Stimulated activated naive CD8-positive, alpha-beta T cell treated with anti-CD3 and anti-CD28 coated beads, Interleukin-15, Interleukin-2, amounts not matched to agents 100 U/mL and 50 U/mL, for 24 hours (primary cell): ENCODE results near the gene CTNNA2.

ENCODE experiments used
- ATAC-seq: fragments of 150-1000 bp; cut with Tn5 transposase; one replicate; pipeline ENCODE4 v1.10.0; 2021
- DNase-seq: peaks from one replicate; pipeline ENCODE4 v3.0.0; 2021

CTNNA2 gene

GRCh38 chr2:80222644-80223043 is 709.8 kb downstream of the CTNNA2 start:
- ATAC-seq, result no peak
- DNase-seq, result no peak

GRCh38 chr2:80231421-80231820 is 718.6 kb downstream of the CTNNA2 start:
- no peak for DNase-seq
- no peak for ATAC-seq

GRCh38 chr2:80233333-80233732 is 720.5 kb downstream of the CTNNA2 start:
- no peak for ATAC-seq
- no peak for DNase-seq

GRCh38 chr2:80238692-80239469 is 726.0 kb downstream of the CTNNA2 start:
- ATAC-seq (no peak), DNase-seq (peak; percentile 23)

GRCh38 chr2:80242355-80242910 is 729.6 kb downstream of the CTNNA2 start:
- no peak for DNase-seq
- no peak for ATAC-seq

- ATAC-seq, result no peak
Measured at GRCh38 chr2:80244905-80245584, 732.2 kb downstream of the CTNNA2 start.

GRCh38 chr2:80246534-80246933 is 733.7 kb downstream of the CTNNA2 start:
- no peak for DNase-seq
- no peak for ATAC-seq

More at GRCh38 chr2:80244905-80245584, 732.2 kb downstream of the CTNNA2 start:
- DNase-seq, result no peak

- DNase-seq, result no peak
- ATAC-seq, result no peak
Measured at GRCh38 chr2:80247339-80247738, 734.5 kb downstream of the CTNNA2 start.

- no peak for DNase-seq
Measured at GRCh38 chr2:80248146-80248545, 735.3 kb downstream of the CTNNA2 start.

GRCh38 chr2:80252294-80252986 is 739.6 kb downstream of the CTNNA2 start:
- DNase-seq (no peak), ATAC-seq (no peak)

More at GRCh38 chr2:80248146-80248545, 735.3 kb downstream of the CTNNA2 start:
- ATAC-seq, result no peak

GRCh38 chr2:80255918-80256781 is 743.3 kb downstream of the CTNNA2 start:
- no peak for DNase-seq
- ATAC-seq, result no peak

- DNase-seq, result no peak
- ATAC-seq, result no peak
Measured at GRCh38 chr2:80256782-80257167, 743.9 kb downstream of the CTNNA2 start.

GRCh38 chr2:80257450-80257849 is 744.6 kb downstream of the CTNNA2 start:
- ATAC-seq, result no peak
- no peak for DNase-seq

- DNase-seq (no peak), ATAC-seq (no peak)
Measured at GRCh38 chr2:80258341-80258740, 745.5 kb downstream of the CTNNA2 start.

- no peak for ATAC-seq
- no peak for DNase-seq
Measured at GRCh38 chr2:80258793-80259192, 745.9 kb downstream of the CTNNA2 start.

GRCh38 chr2:80259292-80259691 is 746.4 kb downstream of the CTNNA2 start:
- no peak for ATAC-seq
- no peak for DNase-seq

- no peak for ATAC-seq
- no peak for DNase-seq
Measured at GRCh38 chr2:80266231-80266630, 753.4 kb downstream of the CTNNA2 start.

- DNase-seq (no peak), ATAC-seq (no peak)
Measured at GRCh38 chr2:80269806-80270205, 757.0 kb downstream of the CTNNA2 start.

GRCh38 chr2:80280598-80280997 is 767.7 kb downstream of the CTNNA2 start:
- ATAC-seq (no peak), DNase-seq (no peak)

- no peak for ATAC-seq
- DNase-seq, result no peak
Measured at GRCh38 chr2:80281049-80281448, 768.2 kb downstream of the CTNNA2 start.

- no peak for DNase-seq
- ATAC-seq, result no peak
Measured at GRCh38 chr2:80288576-80288975, 775.7 kb downstream of the CTNNA2 start.

GRCh38 chr2:80291656-80292055 is 778.8 kb downstream of the CTNNA2 start:
- ATAC-seq, result no peak

More at GRCh38 chr2:80291656-80292055, 778.8 kb downstream of the CTNNA2 start:
- DNase-seq, result no peak
